Mesodermal cell (in vitro differentiated cells): Measurements from ENCODE around the gene SACS.

ENCODE experiments used
- H3K27ac ChIP-seq: 2 replicates; pipeline ENCODE4 v1.7.0; 2013; ENCODE audit warnings: mild to moderate bottlenecking, low read depth, low read length, moderate library complexity; ENCODE audit not compliant: severe bottlenecking
- H3K36me3 ChIP-seq: 2 replicates; pipeline ENCODE4 v1.7.1; 2013; ENCODE audit warnings: mild to moderate bottlenecking, low read length, moderate library complexity; ENCODE audit not compliant: control insufficient read depth, insufficient read depth
- H3K4me1 ChIP-seq: one replicate; pipeline ENCODE4 v1.7.1; 2013; ENCODE audit warnings: mild to moderate bottlenecking, low read length; ENCODE audit not compliant: insufficient read depth, control insufficient read depth, poor library complexity, severe bottlenecking
- H3K4me3 ChIP-seq: 2 replicates; pipeline ENCODE4 v1.7.0; 2013; ENCODE audit warnings: low read length, control low read depth, mild to moderate bottlenecking; ENCODE audit not compliant: insufficient read depth, poor library complexity, severe bottlenecking; ENCODE audit errors: extremely low read depth
- H3K9me3 ChIP-seq: 2 replicates; pipeline ENCODE4 v1.7.1; 2013; ENCODE audit warnings: mild to moderate bottlenecking, low read length, moderate library complexity; ENCODE audit not compliant: control insufficient read depth
- WGBS, 2 experiments: methylation state at CpG; one replicate each; pipeline ENCODE4 v1.1.5; 2013; ENCODE audit warnings: missing lambda C conversion rate in 2 of 2; ENCODE audit not compliant: insufficient coverage in 2 of 2; 5-methylcytosine and 5-hydroxymethylcytosine counted together

SACS gene

DNA sequence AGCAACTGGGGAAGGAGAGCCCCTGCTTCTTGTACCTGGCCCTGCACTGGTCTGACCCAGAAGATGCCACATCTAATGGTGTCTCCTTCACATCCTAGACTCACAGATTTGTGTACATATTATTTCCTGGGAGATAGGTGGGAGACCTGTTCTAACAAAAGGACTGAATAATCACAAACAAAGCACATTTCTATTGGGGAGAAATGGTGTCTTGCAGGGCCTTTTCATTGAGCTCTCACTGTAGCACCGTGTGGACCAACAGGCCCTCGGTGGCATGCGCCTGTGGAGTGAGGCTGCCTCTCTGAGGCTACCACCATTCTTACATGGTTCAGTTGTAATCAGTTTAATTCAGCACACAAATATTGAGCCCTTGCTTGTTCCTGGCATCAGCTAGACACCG, 989 bp upstream of the SACS start:
- no peak overlapping the region for H3K27ac ChIP-seq
- no peaks in the 10 kb centered on the region for H3K36me3 ChIP-seq
- H3K9me3 ChIP-seq = no peaks in the 10 kb centered on the region
- 70 to 77% methylated on average over 3 of the region's 4 CpGs for WGBS, 2 experiments
- no peaks in the 10 kb centered on the region for H3K4me1 ChIP-seq
- no peak overlapping the region for H3K4me3 ChIP-seq

DNA sequence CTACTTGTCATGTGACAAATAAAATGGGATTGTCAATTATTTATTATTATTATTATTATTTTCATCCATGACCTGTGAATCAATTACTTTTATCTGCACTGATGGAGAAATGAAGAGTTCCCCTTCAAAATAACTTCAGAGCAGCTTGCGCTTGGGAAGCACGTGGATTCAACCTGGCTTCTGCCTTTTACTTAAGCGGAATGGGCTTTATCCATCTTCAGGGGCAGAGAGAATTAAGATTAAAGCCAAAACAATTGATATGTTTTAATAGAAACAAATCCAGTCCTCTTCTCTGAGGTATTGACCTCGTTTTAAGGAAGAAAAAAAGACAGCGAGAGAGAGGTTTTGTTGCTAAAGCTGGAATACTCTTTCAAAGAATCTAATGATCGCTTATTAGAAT, 876 bp downstream of the SACS start:
- Histone ChIP-seq H3K27ac (no peak overlapping the region), H3K36me3 (no peaks in the 10 kb centered on the region), H3K4me3 (peak overlapping the region; percentile 71), H3K4me1 (peaks cover 6% of the 10 kb centered on the region), H3K9me3 (no peaks in the 10 kb centered on the region)
- 36% methylated on average over 3 of the region's 6 CpGs; no CpG with 5 or more reads in 1 of the 2 experiments for WGBS, 2 experiments

DNA sequence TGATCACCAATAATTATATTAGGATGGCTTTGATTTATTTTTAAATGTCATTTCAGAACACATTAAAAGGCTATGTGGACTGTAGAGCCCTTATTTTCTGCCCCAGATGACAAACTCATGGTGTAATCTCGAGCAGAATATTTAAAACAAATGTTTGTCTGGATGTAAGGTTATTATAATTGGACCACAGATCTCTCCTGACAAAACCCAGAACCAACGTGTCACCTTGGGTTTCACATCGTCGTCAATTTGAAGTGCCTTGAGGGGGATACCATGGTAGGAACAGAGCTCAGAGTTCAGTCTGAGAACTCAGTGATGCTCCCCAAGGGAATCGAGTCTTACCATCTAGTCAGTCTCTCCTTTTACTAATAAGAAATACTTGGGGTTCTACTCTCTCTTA, 2.8 kb downstream of the SACS start:
- no peak overlapping the region for H3K4me3 ChIP-seq
- H3K9me3 ChIP-seq = no peaks in the 10 kb centered on the region
- WGBS, 2 experiments = 66 to 95% methylated on average over 3 to 4 of the region's 5 CpGs
- H3K27ac ChIP-seq = no peak overlapping the region
- H3K4me1 ChIP-seq = peaks cover 15% of the 10 kb centered on the region
- H3K36me3 ChIP-seq = no peaks in the 10 kb centered on the region

DNA sequence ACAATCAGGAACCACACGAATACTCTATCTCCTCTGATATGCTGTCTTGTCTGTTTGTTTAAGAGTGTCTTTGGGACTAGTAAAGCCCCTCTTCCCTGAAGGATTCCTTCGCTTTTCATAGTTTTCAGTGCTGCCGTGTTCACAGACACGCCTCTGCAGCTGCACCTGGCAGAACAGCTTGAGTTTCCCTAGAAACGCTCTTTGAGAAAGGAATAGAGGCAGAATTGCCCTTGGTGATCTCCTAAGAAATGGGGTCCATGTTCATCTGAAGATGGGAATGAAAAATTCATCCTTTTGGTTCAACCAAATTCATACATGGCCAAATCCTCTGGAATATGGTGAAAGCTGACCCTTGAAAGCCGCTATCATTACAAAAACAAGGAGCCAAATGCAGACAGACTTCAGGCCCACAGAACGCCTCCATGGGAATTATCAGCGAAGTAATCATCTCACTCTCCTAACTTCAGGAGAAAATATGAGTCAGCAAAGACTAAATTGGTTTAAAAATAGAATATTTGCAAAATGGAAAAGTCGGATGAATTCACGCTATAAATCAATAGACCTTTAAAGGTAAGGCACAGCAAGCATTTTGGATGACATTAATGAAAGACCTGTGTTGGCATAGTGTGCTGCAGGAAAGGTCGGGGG, 5.5 kb downstream of the SACS start:
- 84 to 96% methylated on average over 6 to 8 of the region's 11 CpGs for WGBS, 2 experiments
- no peaks in the 10 kb centered on the region for H3K36me3 ChIP-seq
- H3K4me1 ChIP-seq = peaks cover 15% of the 10 kb centered on the region
- no peaks in the 10 kb centered on the region for H3K9me3 ChIP-seq
- H3K27ac ChIP-seq = peak overlapping the region; percentile 46
- H3K4me3 ChIP-seq = no peak overlapping the region

DNA sequence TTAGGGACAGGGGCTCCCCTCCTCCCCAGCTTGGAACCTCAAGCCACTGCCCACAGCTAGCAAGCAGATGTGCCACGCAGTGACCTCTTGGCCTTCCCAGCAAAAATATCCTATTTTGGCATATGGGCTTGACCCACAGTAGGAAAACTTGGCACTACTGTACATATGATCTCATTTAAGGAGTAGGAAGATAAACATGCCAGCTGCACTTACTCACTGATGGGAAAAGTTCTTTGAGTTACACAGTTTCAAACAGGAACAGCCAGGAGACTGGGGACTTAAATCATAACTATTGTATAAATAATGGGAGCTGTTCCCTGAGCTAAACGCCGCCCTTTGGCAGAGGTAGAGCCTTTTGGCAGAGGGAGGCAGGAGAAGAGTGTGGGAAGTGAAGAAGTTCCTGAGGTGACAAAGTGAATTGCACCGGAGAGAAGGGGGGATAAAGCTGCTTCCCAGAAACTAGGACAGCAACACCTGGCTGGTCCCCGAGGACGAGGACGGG, 6.1 kb downstream of the SACS start:
- Histone ChIP-seq H3K4me3 (no peak overlapping the region), H3K9me3 (no peaks in the 10 kb centered on the region), H3K4me1 (peaks cover 15% of the 10 kb centered on the region), H3K27ac (no peak overlapping the region), H3K36me3 (no peaks in the 10 kb centered on the region)
- WGBS, 2 experiments = 85 to 89% methylated on average over 4 to 5 of the region's 7 CpGs

DNA sequence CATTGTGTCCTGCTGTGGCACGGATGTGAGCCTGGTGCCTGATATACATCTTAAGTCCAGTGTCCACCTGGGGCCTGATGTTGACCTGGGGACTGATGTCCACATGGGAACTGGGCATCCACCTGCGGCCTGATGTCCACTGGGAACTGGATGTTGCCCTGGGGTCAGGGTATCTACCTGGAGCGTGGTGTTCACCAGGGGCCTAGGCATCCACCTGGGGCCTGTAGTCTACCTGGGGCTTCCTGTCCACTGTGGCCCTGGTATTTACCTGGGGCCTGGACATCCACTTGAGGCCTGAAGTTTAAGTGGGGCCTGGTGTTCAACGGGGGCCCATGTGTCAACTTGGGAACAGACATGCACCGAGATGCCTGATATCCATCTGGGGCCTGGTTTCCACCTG, 11.9 kb downstream of the SACS start:
- Histone ChIP-seq H3K4me3 (no peak overlapping the region), H3K9me3 (no peaks in the 10 kb centered on the region), H3K27ac (no peak overlapping the region), H3K36me3 (peaks cover 3% of the 10 kb centered on the region), H3K4me1 (no peaks in the 10 kb centered on the region)
- 90 to 94% methylated on average over 4 to 5 of the region's 5 CpGs for WGBS, 2 experiments

DNA sequence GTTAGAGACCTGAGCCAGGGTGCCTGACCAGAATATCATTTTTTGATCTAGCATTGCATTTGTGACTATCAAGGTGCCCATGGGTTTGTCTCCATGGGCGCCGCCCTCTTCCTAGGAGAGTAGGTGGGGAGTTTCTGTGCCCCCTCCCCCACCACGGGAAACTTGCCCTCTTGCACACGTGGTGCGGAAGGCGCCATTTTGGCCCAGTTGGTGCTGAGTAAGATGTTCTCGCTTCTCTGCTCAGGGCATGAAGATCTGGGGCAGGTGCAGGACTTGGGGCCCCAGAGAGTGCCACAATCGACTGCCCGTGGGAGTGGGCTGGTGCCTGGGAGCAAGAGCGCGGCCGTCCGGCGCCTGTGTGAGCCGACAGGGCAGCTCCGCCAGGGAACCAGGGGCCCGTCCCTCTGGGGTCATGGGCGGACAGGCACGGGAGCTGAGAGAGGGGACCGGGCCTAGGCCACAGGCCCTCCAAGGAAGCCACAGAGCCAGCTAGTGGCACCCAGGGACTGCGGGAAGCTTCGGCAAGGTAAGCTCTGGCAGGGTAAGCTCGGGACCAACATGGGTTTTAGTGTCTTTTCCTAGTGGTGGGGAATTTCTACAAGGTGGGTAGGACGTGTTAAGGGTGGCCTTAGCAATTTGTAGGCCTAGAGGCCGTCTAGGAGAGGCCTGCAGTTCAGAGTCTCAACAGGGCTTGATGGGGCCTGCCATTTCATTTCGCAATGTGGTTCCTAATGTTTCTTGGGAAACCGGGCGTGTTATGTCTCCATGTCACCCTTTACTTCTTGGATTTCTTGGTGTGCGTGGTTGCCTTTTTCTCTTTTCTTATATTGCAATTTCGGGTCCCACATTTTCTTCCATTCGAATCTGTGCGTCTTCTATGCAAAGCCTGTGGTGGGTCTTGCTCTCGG, 14.5 kb downstream of the SACS start:
- WGBS, 2 experiments = 92 to 97% methylated on average over 23 to 28 of the region's 33 CpGs
- Histone ChIP-seq H3K4me3 (no peak overlapping the region), H3K27ac (no peak overlapping the region), H3K9me3 (no peaks in the 10 kb centered on the region), H3K36me3 (peaks cover 3% of the 10 kb centered on the region), H3K4me1 (no peaks in the 10 kb centered on the region)

DNA sequence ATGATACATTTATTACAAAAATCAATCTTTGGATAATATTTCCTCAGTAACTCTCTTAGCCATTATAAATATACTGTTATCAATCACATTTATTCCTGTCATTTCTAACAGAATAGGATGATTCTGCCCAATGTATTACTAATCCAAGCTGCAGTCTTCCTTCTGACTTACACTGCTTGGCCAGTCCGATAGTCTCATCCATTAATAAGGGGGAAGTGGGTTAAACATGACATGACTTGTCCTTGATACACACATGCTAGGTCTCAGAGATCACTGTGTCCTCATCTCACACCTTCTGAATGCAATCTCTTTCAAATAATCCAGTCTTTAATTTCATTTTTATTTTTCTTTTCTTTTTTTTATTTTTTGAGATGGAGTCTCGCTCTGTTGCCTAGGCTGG, 18.8 kb downstream of the SACS start:
- WGBS, 2 experiments = 86 to 92% methylated on average over 1 to 2 of the region's 2 CpGs
- no peaks in the 10 kb centered on the region for H3K4me1 ChIP-seq
- no peak overlapping the region for H3K27ac ChIP-seq
- no peaks in the 10 kb centered on the region for H3K9me3 ChIP-seq
- no peak overlapping the region for H3K4me3 ChIP-seq
- H3K36me3 ChIP-seq = no peaks in the 10 kb centered on the region

DNA sequence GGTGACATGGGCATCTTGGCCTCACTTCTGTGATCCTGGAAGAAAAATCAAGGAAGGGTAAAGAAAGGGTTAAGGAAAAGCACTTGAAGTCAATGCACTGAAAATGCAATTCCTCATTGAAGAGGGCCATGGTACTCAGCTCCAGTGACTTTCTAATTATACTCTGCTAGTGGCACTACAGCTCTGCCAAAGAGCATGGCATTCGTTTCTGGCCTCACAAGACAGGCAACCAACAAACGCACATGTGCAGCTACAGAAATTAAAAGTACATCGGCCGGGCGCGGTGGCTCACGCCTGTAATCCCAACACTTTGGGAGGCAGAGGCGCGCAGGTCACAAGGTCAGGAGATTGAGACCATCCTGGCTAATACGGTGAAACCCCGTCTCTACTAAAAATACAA, 21.8 kb downstream of the SACS start:
- Histone ChIP-seq H3K27ac (no peak overlapping the region), H3K9me3 (no peaks in the 10 kb centered on the region), H3K36me3 (no peaks in the 10 kb centered on the region), H3K4me3 (no peak overlapping the region), H3K4me1 (no peaks in the 10 kb centered on the region)
- WGBS, 2 experiments = 83 to 96% methylated on average over 7 to 9 of the region's 11 CpGs

DNA sequence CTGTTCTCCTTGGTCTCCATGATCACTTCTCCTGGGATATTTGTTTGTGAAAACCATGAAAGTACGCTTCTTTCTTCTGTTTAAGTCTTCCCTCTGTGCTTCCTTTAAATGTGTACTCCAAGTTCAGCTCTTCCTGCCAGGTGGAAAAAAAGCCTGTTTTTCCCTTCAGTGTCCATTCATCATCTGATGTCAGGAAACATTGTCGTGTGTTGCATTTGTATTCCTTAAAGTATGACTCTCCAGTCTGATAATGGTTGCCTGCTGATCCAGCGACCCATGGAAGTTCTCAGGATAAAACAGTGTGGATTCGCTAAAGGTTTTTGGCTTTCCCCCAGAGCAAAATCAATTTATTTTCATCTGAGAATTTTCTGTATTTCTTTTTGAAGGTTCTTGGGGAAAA, 22.3 kb downstream of the SACS start:
- Histone ChIP-seq H3K4me1 (no peaks in the 10 kb centered on the region), H3K27ac (peak overlapping the region; percentile 47), H3K4me3 (no peak overlapping the region), H3K36me3 (no peaks in the 10 kb centered on the region), H3K9me3 (no peaks in the 10 kb centered on the region)
- 88 to 89% methylated on average over 3 to 4 of the region's 4 CpGs for WGBS, 2 experiments

DNA sequence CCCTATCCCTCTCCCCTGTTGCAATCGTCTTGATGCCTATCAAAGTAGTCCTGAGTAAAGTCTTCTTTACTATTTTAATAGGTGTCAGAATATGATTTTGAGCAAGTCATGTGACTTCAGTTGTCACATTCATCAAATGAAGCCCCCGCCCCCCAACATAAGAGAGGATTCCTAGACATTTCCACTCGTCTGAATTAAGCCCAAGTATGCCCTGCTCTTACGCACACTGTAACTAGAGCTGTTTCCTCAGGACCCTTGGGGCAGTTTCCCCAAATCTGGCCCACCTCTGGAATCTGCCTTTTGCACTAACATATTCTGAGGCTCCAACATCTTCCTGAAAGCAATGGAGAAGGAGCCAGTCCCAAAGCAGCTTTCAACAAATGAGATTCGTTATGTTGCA, 25.5 kb downstream of the SACS start:
- H3K27ac ChIP-seq = no peak overlapping the region
- H3K4me3 ChIP-seq = no peak overlapping the region
- H3K4me1 ChIP-seq = no peaks in the 10 kb centered on the region
- H3K36me3 ChIP-seq = no peaks in the 10 kb centered on the region
- H3K9me3 ChIP-seq = no peaks in the 10 kb centered on the region
- 88 to 96% methylated on average over 3 of the region's 5 CpGs for WGBS, 2 experiments
